ENCODE measurements around the gene EARS2.

EARS2 gene

GRCh38 chr16:23506606-23506994 is 50.5 kb downstream of the EARS2 start:
- TF ChIP-seq CTCF (IDR thresholded peaks at IDR 0.05) = no peak

GRCh38 chr16:23505671-23506605 is 51.2 kb downstream of the EARS2 start:
- TF ChIP-seq CTCF (IDR thresholded peaks at IDR 0.05) = no peak

- TF ChIP-seq CTCF (IDR thresholded peaks at IDR 0.05) = no peak
These were observed 51.9 kb downstream of the EARS2 start for GRCh38 chr16:23505180-23505665.

- TF ChIP-seq CTCF (IDR thresholded peaks at IDR 0.05) = no peak
These were observed 52.5 kb downstream of the EARS2 start for GRCh38 chr16:23504453-23505179.

GRCh38 chr16:23504076-23504452 is 53.1 kb downstream of the EARS2 start:
- no peak for TF ChIP-seq CTCF (IDR thresholded peaks at IDR 0.05)

- TF ChIP-seq CTCF (IDR thresholded peaks at IDR 0.05) = no peak
These were observed 54.7 kb downstream of the EARS2 start for GRCh38 chr16:23502466-23502865.

GRCh38 chr16:23501291-23501690 is 55.9 kb downstream of the EARS2 start:
- TF ChIP-seq CTCF (IDR thresholded peaks at IDR 0.05) = no peak

Measured in LNCAP (cell line).